ENCODE measurements around the gene PRPF38B. TPM values are rescaled to one million over a fixed set of nuclear protein-coding genes. Genes with fewer than 3 reads are reported as not detected.
"Not testable (repeated sequence)": the region's sequence is repeated elsewhere in the genome, so short reads cannot be mapped to it uniquely, and the experiment has no call there.

The PRPF38B gene
- total and polyA plus RNA-seq, 12 donors: 11.2 to 42.7 (median 13.9) TPM

- H3K4me3 ChIP-seq: no peak overlapping the region
- no peaks in the 10 kb centered on the region for H3K36me3 ChIP-seq
- H3K27me3 ChIP-seq: peaks cover 0 to under 1% (median 0%) of the 10 kb centered on the region in 7 donors
- DNase-seq (no peak), ATAC-seq (no peak)
- no peak for TF ChIP-seq CTCF (IDR thresholded peaks at IDR 0.05)
- no peak overlapping the region for H3K27ac ChIP-seq
- no peaks in the 10 kb centered on the region for H3K9me3 ChIP-seq
- 74 to 76% methylated on average over 2 of the region's 2 CpGs for WGBS, 2 donors
- intact Hi-C loops (cut with DNase I): no loop called here
- peaks cover 0 to 14% (median 6%) of the 10 kb centered on the region in 9 donors for H3K4me1 ChIP-seq
These were observed 27.0 kb upstream of the PRPF38B start for GRCh38 chr1:108665067-108665466.

GRCh38 chr1:108665771-108666170 is 26.3 kb upstream of the PRPF38B start:
- no peak for DNase-seq

GRCh38 chr1:108667422-108667821 is 24.7 kb upstream of the PRPF38B start:
- H3K27me3 ChIP-seq; H3K9me3 ChIP-seq; H3K4me3 ChIP-seq; H3K4me1 ChIP-seq; intact Hi-C loops (cut with DNase I); DNase-seq; ATAC-seq; H3K36me3 ChIP-seq; H3K27ac ChIP-seq: not testable (repeated sequence)
- WGBS, 2 donors: 96 to 97% methylated on average over 23 to 28 of the region's 28 CpGs

More at GRCh38 chr1:108665771-108666170, 26.3 kb upstream of the PRPF38B start:
- TF ChIP-seq CTCF (IDR thresholded peaks at IDR 0.05): no peak
- no peak overlapping the region for H3K27ac ChIP-seq
- WGBS, 2 donors: 63 to 76% methylated on average over 1 of the region's 1 CpG
- no peaks in the 10 kb centered on the region for H3K36me3 ChIP-seq
- no peaks in the 10 kb centered on the region for H3K9me3 ChIP-seq
- peaks cover 0 to 5% (median 0%) of the 10 kb centered on the region in 7 donors for H3K27me3 ChIP-seq
- intact Hi-C loops (cut with DNase I): no loop called here
- ATAC-seq: no peak
- H3K4me3 ChIP-seq: no peak overlapping the region
- H3K4me1 ChIP-seq: peaks cover 0 to 12% (median 6%) of the 10 kb centered on the region in 9 donors

- DNase-seq (no peak), ATAC-seq (no peak)
- intact Hi-C loops (cut with DNase I): no loop called here
- H3K27ac ChIP-seq: no peak overlapping the region
- no peaks in the 10 kb centered on the region for H3K36me3 ChIP-seq
- no peak overlapping the region for H3K4me3 ChIP-seq
- TF ChIP-seq CTCF (IDR thresholded peaks at IDR 0.05): no peak
- H3K27me3 ChIP-seq: peaks cover 0 to 5% (median 0%) of the 10 kb centered on the region in 7 donors
- no peaks in the 10 kb centered on the region for H3K9me3 ChIP-seq
- no peaks in the 10 kb centered on the region for H3K4me1 ChIP-seq
These were observed 23.3 kb upstream of the PRPF38B start for GRCh38 chr1:108668777-108669176.

GRCh38 chr1:108669679-108670078 is 22.4 kb upstream of the PRPF38B start:
- no peak for ATAC-seq
- DNase-seq: no peak
- Histone ChIP-seq H3K4me3 (no peak overlapping the region), H3K9me3 (no peaks in the 10 kb centered on the region), H3K36me3 (no peaks in the 10 kb centered on the region), H3K27me3 (peaks cover 0 to 5% (median 0%) of the 10 kb centered on the region in 7 donors), H3K27ac (no peak overlapping the region), H3K4me1 (no peaks in the 10 kb centered on the region)
- intact Hi-C loops (cut with DNase I): no loop called here
- TF ChIP-seq CTCF (IDR thresholded peaks at IDR 0.05): no peak
- WGBS, 2 donors: 80 to 88% methylated on average over 7 of the region's 7 CpGs
